ENCODE data around the gene LMBRD1.
"Not testable (repeated sequence)": the region's sequence is repeated elsewhere in the genome, so short reads cannot be mapped to it uniquely, and the experiment has no call there.

The LMBRD1 gene

GRCh38 chr6:69798796-69799195, 2.0 kb upstream of the LMBRD1 start:
- in situ Hi-C loops (cut with MboI; ENCODE audit: low sequenced_read_pairs), result not testable (repeated sequence)

GRCh38 chr6:69796073-69796641, 653 bp downstream of the LMBRD1 start:
- in situ Hi-C loops (cut with MboI; ENCODE audit: low sequenced_read_pairs), result no loop called here

- in situ Hi-C loops (cut with MboI; ENCODE audit: low sequenced_read_pairs), result no loop called here
Observed at GRCh38 chr6:69795469-69796072, 1.2 kb downstream of the LMBRD1 start.

GRCh38 chr6:69792292-69792691, 4.5 kb downstream of the LMBRD1 start:
- in situ Hi-C loops (cut with MboI; ENCODE audit: low sequenced_read_pairs), result no loop called here

- in situ Hi-C loops (cut with MboI; ENCODE audit: low sequenced_read_pairs), result no loop called here
Observed at GRCh38 chr6:69791065-69791471, 5.7 kb downstream of the LMBRD1 start.

- in situ Hi-C loops (cut with MboI; ENCODE audit: low sequenced_read_pairs), result no loop called here
Observed at GRCh38 chr6:69790629-69791028, 6.2 kb downstream of the LMBRD1 start.

- in situ Hi-C loops (cut with MboI; ENCODE audit: low sequenced_read_pairs), result no loop called here
Observed at GRCh38 chr6:69789578-69789977, 7.2 kb downstream of the LMBRD1 start.

GRCh38 chr6:69787436-69787835, 9.4 kb downstream of the LMBRD1 start:
- in situ Hi-C loops (cut with MboI; ENCODE audit: low sequenced_read_pairs), result not testable (repeated sequence)

- in situ Hi-C loops (cut with MboI; ENCODE audit: low sequenced_read_pairs), result no loop called here
Observed at GRCh38 chr6:69785697-69786096, 11.1 kb downstream of the LMBRD1 start.

GRCh38 chr6:69784595-69785377, 12.0 kb downstream of the LMBRD1 start:
- in situ Hi-C loops (cut with MboI; ENCODE audit: low sequenced_read_pairs), result no loop called here

GRCh38 chr6:69783108-69783507, 13.7 kb downstream of the LMBRD1 start:
- in situ Hi-C loops (cut with MboI; ENCODE audit: low sequenced_read_pairs), result no loop called here

- in situ Hi-C loops (cut with MboI; ENCODE audit: low sequenced_read_pairs), result no loop called here
Observed at GRCh38 chr6:69780585-69781178, 16.1 kb downstream of the LMBRD1 start.

GRCh38 chr6:69775941-69776340, 20.9 kb downstream of the LMBRD1 start:
- in situ Hi-C loops (cut with MboI; ENCODE audit: low sequenced_read_pairs), result no loop called here

- in situ Hi-C loops (cut with MboI; ENCODE audit: low sequenced_read_pairs), result no loop called here
Observed at GRCh38 chr6:69775585-69775849, 21.3 kb downstream of the LMBRD1 start.

GRCh38 chr6:69774740-69775584, 21.8 kb downstream of the LMBRD1 start:
- in situ Hi-C loops (cut with MboI; ENCODE audit: low sequenced_read_pairs), result no loop called here

GRCh38 chr6:69771158-69771906, 25.5 kb downstream of the LMBRD1 start:
- in situ Hi-C loops (cut with MboI; ENCODE audit: low sequenced_read_pairs), result no loop called here

- in situ Hi-C loops (cut with MboI; ENCODE audit: low sequenced_read_pairs), result no loop called here
Observed at GRCh38 chr6:69768664-69769063, 28.1 kb downstream of the LMBRD1 start.

- in situ Hi-C loops (cut with MboI; ENCODE audit: low sequenced_read_pairs), result no loop called here
Observed at GRCh38 chr6:69763763-69764162, 33.0 kb downstream of the LMBRD1 start.

- in situ Hi-C loops (cut with MboI; ENCODE audit: low sequenced_read_pairs), result no loop called here
Observed at GRCh38 chr6:69761853-69762252, 35.0 kb downstream of the LMBRD1 start.

- in situ Hi-C loops (cut with MboI; ENCODE audit: low sequenced_read_pairs), result no loop called here
Observed at GRCh38 chr6:69758214-69758613, 38.6 kb downstream of the LMBRD1 start.

Measured in hTERT RPE-1 (cell line).